Measurements from ENCODE around the gene OR6B1.

- TF ChIP-seq, protein P1, sequence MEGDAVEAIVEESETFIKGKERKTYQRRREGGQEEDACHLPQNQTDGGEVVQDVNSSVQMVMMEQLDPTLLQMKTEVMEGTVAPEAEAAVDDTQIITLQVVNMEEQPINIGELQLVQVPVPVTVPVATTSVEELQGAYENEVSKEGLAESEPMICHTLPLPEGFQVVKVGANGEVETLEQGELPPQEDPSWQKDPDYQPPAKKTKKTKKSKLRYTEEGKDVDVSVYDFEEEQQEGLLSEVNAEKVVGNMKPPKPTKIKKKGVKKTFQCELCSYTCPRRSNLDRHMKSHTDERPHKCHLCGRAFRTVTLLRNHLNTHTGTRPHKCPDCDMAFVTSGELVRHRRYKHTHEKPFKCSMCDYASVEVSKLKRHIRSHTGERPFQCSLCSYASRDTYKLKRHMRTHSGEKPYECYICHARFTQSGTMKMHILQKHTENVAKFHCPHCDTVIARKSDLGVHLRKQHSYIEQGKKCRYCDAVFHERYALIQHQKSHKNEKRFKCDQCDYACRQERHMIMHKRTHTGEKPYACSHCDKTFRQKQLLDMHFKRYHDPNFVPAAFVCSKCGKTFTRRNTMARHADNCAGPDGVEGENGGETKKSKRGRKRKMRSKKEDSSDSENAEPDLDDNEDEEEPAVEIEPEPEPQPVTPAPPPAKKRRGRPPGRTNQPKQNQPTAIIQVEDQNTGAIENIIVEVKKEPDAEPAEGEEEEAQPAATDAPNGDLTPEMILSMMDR (IDR thresholded peaks at IDR 0.05; ENCODE audit: extremely low read depth in 1 of 2, insufficient read depth in 1 of 2, low read depth in 1 of 2, low read length in 2 of 2) = no peak
- TF ChIP-seq FOS (IDR thresholded peaks at IDR 0.05; ENCODE audit: borderline replicate concordance, insufficient read depth, low read length) = no peak
These were observed 33.0 kb downstream of the OR6B1 start for GRCh38 chr7:144032985-144033709.
